CD4-positive, alpha-beta T cell (primary cell): Measurements from ENCODE around the gene JPT1. TPM values are rescaled to one million over a fixed set of nuclear protein-coding genes. Genes with fewer than 3 reads are reported as not detected.

Experiments used
- total RNA-seq, 174 experiments: library from RNA in 2 of 174; stranded (reverse) in 2 of 174; gene quantifications; one replicate each; pipeline ENCODE4 v1.2.3 and lab custom pipeline; 2021 to 2026

The JPT1 gene
- total RNA-seq, 2 experiments from 2014 or later, result 21.3 to 25.5 TPM

Other genes with a start within 250 kb of the JPT1 start
- not detected for gene USH1G, start 231.3 kb downstream of the JPT1 start, total RNA-seq
- not detected for gene OTOP2, start 230.2 kb downstream of the JPT1 start, total RNA-seq
- not detected for gene OTOP3, start 218.6 kb downstream of the JPT1 start, total RNA-seq
- gene HID1, start 181.8 kb downstream of the JPT1 start, total RNA-seq, result 10 to 100 TPM; 31.8 to 31.9 TPM
- gene CDR2L, start 166.9 kb downstream of the JPT1 start, total RNA-seq, result under 1 TPM in 1 of 2 experiments, not detected in 1; 0.08 TPM
- gene MRPL58, start 141.8 kb downstream of the JPT1 start, total RNA-seq, result 1 to 10 TPM; 5.4 to 7.1 TPM
- 100 to 1,000 TPM in 1 of 2 experiments, 10 to 100 TPM in 1; 98.5 to 112 TPM for gene ATP5PD, start 107.5 kb downstream of the JPT1 start, total RNA-seq
- 10 to 100 TPM; 26.1 to 28.0 TPM for gene KCTD2, start 107.3 kb downstream of the JPT1 start, total RNA-seq
- gene SLC16A5, start 66.6 kb downstream of the JPT1 start, total RNA-seq, result 10 to 100 TPM in 1 of 2 experiments, 1 to 10 TPM in 1; 9.2 to 11.0 TPM
- 1 to 10 TPM; 4.1 to 4.8 TPM for gene ARMC7, start 44.5 kb downstream of the JPT1 start, total RNA-seq
- gene NT5C, start 22.8 kb downstream of the JPT1 start, total RNA-seq, result 10 to 100 TPM; 14.1 to 16.1 TPM
- gene SUMO2, start 28.4 kb upstream of the JPT1 start, total RNA-seq, result 100 to 1,000 TPM; 207 to 228 TPM
- gene NUP85, start 51.2 kb upstream of the JPT1 start, total RNA-seq, result 10 to 100 TPM; 84.7 to 89.2 TPM
- 10 to 100 TPM; 88.8 to 96.5 TPM for gene GGA3, start 107.1 kb upstream of the JPT1 start, total RNA-seq
- gene MRPS7, start 107.4 kb upstream of the JPT1 start, total RNA-seq, result 10 to 100 TPM; 33.2 to 35.2 TPM
- gene MIF4GD, start 116.7 kb upstream of the JPT1 start, total RNA-seq, result 10 to 100 TPM; 29.4 to 32.4 TPM
- 10 to 100 TPM; 11.1 to 12.0 TPM for gene SLC25A19, start 134.9 kb upstream of the JPT1 start, total RNA-seq